ENCODE results near the gene NINJ1. TPM values are rescaled to one million over a fixed set of nuclear protein-coding genes. Genes with fewer than 3 reads are reported as not detected.

The NINJ1 gene
- total RNA-seq, 1 experiment from 2014 or later, result 41.3 TPM

DNA sequence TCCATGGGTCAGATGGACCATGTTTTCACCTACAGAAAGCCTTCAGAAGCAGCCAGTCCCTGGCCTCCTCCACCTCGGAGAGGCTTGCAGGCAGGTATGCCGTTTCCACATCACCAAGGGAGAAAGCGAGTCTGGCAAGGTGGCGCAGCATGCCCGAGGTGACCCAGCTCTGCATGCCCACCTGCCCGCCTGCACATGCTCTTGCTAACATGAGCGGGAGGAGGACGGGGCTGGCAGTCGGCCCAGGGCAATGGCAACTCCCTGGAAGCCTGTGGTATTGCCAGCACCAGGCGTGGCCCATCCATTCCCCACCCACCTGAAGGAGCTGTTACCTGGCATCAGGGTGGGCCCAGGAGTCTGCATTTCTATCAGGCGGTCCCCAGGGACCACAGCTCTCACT, 3.3 kb upstream of the NINJ1 start (continued):
- TF ChIP-seq PRRX2 (CRISPR knock-in tag; IDR thresholded peaks at IDR 0.05), result no peak
- TF ChIP-seq TP53 (CRISPR knock-in tag; IDR thresholded peaks at IDR 0.05), result no peak
- no peak for TF ChIP-seq ELF4 (CRISPR knock-in tag; IDR thresholded peaks at IDR 0.05; ENCODE audit: low read depth)
- no peak for TF ChIP-seq GABPB1 (CRISPR knock-in tag; IDR thresholded peaks at IDR 0.05)
- TF ChIP-seq ZNF232 (CRISPR knock-in tag; IDR thresholded peaks at IDR 0.05), result no peak
- TF ChIP-seq, protein P1, sequence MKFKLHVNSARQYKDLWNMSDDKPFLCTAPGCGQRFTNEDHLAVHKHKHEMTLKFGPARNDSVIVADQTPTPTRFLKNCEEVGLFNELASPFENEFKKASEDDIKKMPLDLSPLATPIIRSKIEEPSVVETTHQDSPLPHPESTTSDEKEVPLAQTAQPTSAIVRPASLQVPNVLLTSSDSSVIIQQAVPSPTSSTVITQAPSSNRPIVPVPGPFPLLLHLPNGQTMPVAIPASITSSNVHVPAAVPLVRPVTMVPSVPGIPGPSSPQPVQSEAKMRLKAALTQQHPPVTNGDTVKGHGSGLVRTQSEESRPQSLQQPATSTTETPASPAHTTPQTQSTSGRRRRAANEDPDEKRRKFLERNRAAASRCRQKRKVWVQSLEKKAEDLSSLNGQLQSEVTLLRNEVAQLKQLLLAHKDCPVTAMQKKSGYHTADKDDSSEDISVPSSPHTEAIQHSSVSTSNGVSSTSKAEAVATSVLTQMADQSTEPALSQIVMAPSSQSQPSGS (CRISPR knock-in tag; IDR thresholded peaks at IDR 0.05; ENCODE audit: borderline replicate concordance, low read depth), result no peak
- no peak for TF ChIP-seq CBFB (CRISPR knock-in tag; IDR thresholded peaks at IDR 0.05; ENCODE audit: low read depth)

DNA sequence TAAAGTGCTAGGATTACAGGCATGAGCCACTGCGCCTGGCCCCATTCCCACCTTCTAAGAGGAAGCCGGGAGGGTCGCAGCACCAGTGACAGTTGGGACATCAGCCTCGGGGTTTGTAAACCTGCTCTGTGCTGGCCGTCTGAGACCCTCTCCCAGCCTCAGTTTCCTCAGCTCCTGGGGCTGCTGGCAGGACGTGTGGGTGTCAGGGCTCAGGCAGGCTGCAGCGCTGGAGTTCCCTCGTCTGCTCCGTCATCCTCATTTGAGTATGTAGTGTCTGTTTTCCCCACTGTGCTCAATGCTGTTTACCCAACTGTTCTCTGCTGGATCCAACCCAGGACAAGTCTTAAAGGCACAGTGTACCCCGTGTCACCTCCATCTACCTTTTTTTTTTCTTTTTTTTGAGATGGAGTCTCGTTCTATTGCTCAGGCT, 2.0 kb upstream of the NINJ1 start:
- ATAC-seq, result no peak
- H3K36me3 Mint-ChIP-seq, result no peaks in the 10 kb centered on the region
- peaks cover 20% of the 10 kb centered on the region for H3K27me3 Mint-ChIP-seq (ENCODE audit: low read depth)
- no peak overlapping the region for H3K4me3 Mint-ChIP-seq
- peaks cover 4% of the 10 kb centered on the region for H3K9me3 Mint-ChIP-seq
- CTCF ChIA-PET, result interaction anchor here (0.7 to 1.1 kb wide), 3 partner anchors 9 to 27 kb away, joined by 4 read pairs; no protein-coding TSS in a partner anchor
- DNase-seq (ENCODE audit: low spot score), result no peak
- no peak for TF ChIP-seq GTF2I (CRISPR knock-in tag; conservative IDR thresholded peaks at IDR 0.05)
- TF ChIP-seq ZNF671 (CRISPR knock-in tag; IDR thresholded peaks at IDR 0.05), result no peak
- TF ChIP-seq NFATC4 (CRISPR knock-in tag; IDR thresholded peaks at IDR 0.05), result no peak
- no peak for TF ChIP-seq JUN (CRISPR knock-in tag; IDR thresholded peaks at IDR 0.05)
- no peak for TF ChIP-seq RORB (CRISPR knock-in tag; IDR thresholded peaks at IDR 0.05)
- no peak for TF ChIP-seq CREM (CRISPR knock-in tag; IDR thresholded peaks at IDR 0.05)
- no peak for TF ChIP-seq TEAD4 (CRISPR knock-in tag; IDR thresholded peaks at IDR 0.05)
- TF ChIP-seq, protein P2, sequence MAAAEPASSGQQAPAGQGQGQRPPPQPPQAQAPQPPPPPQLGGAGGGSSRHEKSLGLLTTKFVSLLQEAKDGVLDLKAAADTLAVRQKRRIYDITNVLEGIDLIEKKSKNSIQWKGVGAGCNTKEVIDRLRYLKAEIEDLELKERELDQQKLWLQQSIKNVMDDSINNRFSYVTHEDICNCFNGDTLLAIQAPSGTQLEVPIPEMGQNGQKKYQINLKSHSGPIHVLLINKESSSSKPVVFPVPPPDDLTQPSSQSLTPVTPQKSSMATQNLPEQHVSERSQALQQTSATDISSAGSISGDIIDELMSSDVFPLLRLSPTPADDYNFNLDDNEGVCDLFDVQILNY (CRISPR knock-in tag; IDR thresholded peaks at IDR 0.05), result no peak
- TF ChIP-seq, protein P3, sequence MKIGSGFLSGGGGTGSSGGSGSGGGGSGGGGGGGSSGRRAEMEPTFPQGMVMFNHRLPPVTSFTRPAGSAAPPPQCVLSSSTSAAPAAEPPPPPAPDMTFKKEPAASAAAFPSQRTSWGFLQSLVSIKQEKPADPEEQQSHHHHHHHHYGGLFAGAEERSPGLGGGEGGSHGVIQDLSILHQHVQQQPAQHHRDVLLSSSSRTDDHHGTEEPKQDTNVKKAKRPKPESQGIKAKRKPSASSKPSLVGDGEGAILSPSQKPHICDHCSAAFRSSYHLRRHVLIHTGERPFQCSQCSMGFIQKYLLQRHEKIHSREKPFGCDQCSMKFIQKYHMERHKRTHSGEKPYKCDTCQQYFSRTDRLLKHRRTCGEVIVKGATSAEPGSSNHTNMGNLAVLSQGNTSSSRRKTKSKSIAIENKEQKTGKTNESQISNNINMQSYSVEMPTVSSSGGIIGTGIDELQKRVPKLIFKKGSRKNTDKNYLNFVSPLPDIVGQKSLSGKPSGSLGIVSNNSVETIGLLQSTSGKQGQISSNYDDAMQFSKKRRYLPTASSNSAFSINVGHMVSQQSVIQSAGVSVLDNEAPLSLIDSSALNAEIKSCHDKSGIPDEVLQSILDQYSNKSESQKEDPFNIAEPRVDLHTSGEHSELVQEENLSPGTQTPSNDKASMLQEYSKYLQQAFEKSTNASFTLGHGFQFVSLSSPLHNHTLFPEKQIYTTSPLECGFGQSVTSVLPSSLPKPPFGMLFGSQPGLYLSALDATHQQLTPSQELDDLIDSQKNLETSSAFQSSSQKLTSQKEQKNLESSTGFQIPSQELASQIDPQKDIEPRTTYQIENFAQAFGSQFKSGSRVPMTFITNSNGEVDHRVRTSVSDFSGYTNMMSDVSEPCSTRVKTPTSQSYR (CRISPR knock-in tag; IDR thresholded peaks at IDR 0.05), result no peak
- TF ChIP-seq ZNF416 (CRISPR knock-in tag; IDR thresholded peaks at IDR 0.05), result no peak
- TF ChIP-seq KAT7 (CRISPR knock-in tag; IDR thresholded peaks at IDR 0.05; ENCODE audit: borderline replicate concordance), result no peak
- TF ChIP-seq, protein P4, sequence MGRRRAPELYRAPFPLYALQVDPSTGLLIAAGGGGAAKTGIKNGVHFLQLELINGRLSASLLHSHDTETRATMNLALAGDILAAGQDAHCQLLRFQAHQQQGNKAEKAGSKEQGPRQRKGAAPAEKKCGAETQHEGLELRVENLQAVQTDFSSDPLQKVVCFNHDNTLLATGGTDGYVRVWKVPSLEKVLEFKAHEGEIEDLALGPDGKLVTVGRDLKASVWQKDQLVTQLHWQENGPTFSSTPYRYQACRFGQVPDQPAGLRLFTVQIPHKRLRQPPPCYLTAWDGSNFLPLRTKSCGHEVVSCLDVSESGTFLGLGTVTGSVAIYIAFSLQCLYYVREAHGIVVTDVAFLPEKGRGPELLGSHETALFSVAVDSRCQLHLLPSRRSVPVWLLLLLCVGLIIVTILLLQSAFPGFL (CRISPR knock-in tag; IDR thresholded peaks at IDR 0.05; ENCODE audit: borderline replicate concordance), result no peak
- TF ChIP-seq, protein P5, sequence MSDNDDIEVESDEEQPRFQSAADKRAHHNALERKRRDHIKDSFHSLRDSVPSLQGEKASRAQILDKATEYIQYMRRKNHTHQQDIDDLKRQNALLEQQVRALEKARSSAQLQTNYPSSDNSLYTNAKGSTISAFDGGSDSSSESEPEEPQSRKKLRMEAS (CRISPR knock-in tag; IDR thresholded peaks at IDR 0.05), result no peak
- TF ChIP-seq TP53 (CRISPR knock-in tag; IDR thresholded peaks at IDR 0.05), result no peak
- TF ChIP-seq, protein P6, sequence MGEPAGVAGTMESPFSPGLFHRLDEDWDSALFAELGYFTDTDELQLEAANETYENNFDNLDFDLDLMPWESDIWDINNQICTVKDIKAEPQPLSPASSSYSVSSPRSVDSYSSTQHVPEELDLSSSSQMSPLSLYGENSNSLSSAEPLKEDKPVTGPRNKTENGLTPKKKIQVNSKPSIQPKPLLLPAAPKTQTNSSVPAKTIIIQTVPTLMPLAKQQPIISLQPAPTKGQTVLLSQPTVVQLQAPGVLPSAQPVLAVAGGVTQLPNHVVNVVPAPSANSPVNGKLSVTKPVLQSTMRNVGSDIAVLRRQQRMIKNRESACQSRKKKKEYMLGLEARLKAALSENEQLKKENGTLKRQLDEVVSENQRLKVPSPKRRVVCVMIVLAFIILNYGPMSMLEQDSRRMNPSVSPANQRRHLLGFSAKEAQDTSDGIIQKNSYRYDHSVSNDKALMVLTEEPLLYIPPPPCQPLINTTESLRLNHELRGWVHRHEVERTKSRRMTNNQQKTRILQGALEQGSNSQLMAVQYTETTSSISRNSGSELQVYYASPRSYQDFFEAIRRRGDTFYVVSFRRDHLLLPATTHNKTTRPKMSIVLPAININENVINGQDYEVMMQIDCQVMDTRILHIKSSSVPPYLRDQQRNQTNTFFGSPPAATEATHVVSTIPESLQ (CRISPR knock-in tag; IDR thresholded peaks at IDR 0.05), result no peak
- TF ChIP-seq, protein P7, sequence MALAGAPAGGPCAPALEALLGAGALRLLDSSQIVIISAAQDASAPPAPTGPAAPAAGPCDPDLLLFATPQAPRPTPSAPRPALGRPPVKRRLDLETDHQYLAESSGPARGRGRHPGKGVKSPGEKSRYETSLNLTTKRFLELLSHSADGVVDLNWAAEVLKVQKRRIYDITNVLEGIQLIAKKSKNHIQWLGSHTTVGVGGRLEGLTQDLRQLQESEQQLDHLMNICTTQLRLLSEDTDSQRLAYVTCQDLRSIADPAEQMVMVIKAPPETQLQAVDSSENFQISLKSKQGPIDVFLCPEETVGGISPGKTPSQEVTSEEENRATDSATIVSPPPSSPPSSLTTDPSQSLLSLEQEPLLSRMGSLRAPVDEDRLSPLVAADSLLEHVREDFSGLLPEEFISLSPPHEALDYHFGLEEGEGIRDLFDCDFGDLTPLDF (CRISPR knock-in tag; IDR thresholded peaks at IDR 0.05), result no peak
- TF ChIP-seq, protein P8, sequence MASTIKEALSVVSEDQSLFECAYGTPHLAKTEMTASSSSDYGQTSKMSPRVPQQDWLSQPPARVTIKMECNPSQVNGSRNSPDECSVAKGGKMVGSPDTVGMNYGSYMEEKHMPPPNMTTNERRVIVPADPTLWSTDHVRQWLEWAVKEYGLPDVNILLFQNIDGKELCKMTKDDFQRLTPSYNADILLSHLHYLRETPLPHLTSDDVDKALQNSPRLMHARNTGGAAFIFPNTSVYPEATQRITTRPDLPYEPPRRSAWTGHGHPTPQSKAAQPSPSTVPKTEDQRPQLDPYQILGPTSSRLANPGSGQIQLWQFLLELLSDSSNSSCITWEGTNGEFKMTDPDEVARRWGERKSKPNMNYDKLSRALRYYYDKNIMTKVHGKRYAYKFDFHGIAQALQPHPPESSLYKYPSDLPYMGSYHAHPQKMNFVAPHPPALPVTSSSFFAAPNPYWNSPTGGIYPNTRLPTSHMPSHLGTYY (CRISPR knock-in tag; IDR thresholded peaks at IDR 0.05), result no peak
- no peak overlapping the region for H3K27ac Mint-ChIP-seq
- H3K4me1 Mint-ChIP-seq, result peaks cover 30% of the 10 kb centered on the region
- POLR2A ChIA-PET, result no interaction called here
